ENCODE results near the gene LHFPL5.

LHFPL5 gene

GRCh38 chr6:35857853-35858252 lies 52.7 kb downstream of the LHFPL5 start:
- DNase-seq (ENCODE audit: low read depth): no peak

DNA sequence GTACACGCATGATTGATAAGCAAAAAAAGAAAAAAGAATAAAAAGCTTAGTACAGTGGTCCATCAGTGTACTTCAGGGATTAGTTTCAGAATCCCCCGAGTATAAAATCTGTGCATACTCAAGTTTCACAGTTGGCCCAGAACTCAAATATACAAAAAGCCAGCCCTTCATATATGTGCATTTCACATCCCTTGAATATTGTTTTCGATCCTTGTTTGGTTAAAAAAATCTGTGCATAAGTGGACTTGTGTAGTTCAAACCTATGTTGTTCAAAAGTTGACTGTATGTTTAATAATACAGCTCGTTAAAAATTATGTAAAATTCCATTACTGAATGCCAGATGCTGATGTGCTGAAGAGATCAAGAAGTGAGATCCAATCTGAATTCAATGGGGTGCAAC lies 54.2 kb downstream of the LHFPL5 start:
- DNase-seq (ENCODE audit: low read depth): no peak

Measured in T-helper 22 cell (primary cell).